Liver (tissue), 9 donors: ENCODE measurements around the gene PDYN. TPM values are rescaled to one million over a fixed set of nuclear protein-coding genes. Genes with fewer than 3 reads are reported as not detected.

Experiments used
- DNase-seq: peaks from one replicate; pipeline ENCODE4 v3.0.0-alpha.2; 2017; ENCODE audit warnings: low spot score
- H3K27ac ChIP-seq, 2 donors: one replicate each; pipeline ENCODE4 v1.7.0; 2013; ENCODE audit warnings: inconsistent platforms in 2 of 2, low read length in 2 of 2, control low read depth in 1 of 2, low read depth in 1 of 2, mild to moderate bottlenecking in 1 of 2
- H3K27me3 ChIP-seq, 4 donors: one replicate each; pipeline versions ENCODE4 v1.6.1 to v1.7.0; 2013; ENCODE audit warnings: low read length in 3 of 4, inconsistent platforms in 1 of 4, mild to moderate bottlenecking in 1 of 4, moderate library complexity in 1 of 4; ENCODE audit not compliant: control insufficient read depth in 4 of 4, insufficient read depth in 4 of 4
- H3K36me3 ChIP-seq, 4 donors: one replicate each; pipeline versions ENCODE4 v1.6.1 to v1.7.0; 2013; ENCODE audit warnings: low read length in 3 of 4, mild to moderate bottlenecking in 3 of 4, low read depth in 1 of 4, moderate library complexity in 1 of 4; ENCODE audit not compliant: control insufficient read depth in 4 of 4, insufficient read depth in 3 of 4
- H3K4me1 ChIP-seq, 4 donors: one replicate each; pipeline versions ENCODE4 v1.6.1 to v1.7.0; 2013; ENCODE audit warnings: low read length in 3 of 4, mild to moderate bottlenecking in 3 of 4, moderate library complexity in 1 of 4; ENCODE audit not compliant: control insufficient read depth in 4 of 4, insufficient read depth in 4 of 4
- H3K4me3 ChIP-seq, 3 donors: one replicate each; pipeline versions ENCODE4 v1.6.1 to v1.7.0; 2013; ENCODE audit warnings: low read length in 3 of 3, control low read depth in 1 of 3, low read depth in 1 of 3, mild to moderate bottlenecking in 1 of 3
- H3K9ac ChIP-seq, 2 donors: one replicate each; pipeline ENCODE4 v1.7.0; 2013; ENCODE audit warnings: low read length in 2 of 2, mild to moderate bottlenecking in 2 of 2, moderate library complexity in 2 of 2, control low read depth in 1 of 2, low read depth in 1 of 2
- H3K9me3 ChIP-seq, 4 donors: one replicate each; pipeline versions ENCODE4 v1.6.1 to v1.7.0; 2013; ENCODE audit warnings: low read length in 3 of 4; ENCODE audit not compliant: control insufficient read depth in 4 of 4
- CTCF ChIP-seq: fragments of 150-350 bp; IDR thresholded peaks from 2 replicates; pipeline ENCODE4 v1.5.1; 2017; ENCODE audit warnings: improper control_type of control experiment, low read depth, low read length; ENCODE audit not compliant: missing input control
- EGR1 ChIP-seq, 2 donors: IDR thresholded peaks; 2 replicates each; pipeline ENCODE4 v1.6.1; 2016 to 2018; ENCODE audit warnings: antibody characterized with exemption in 2 of 2, low read depth in 2 of 2
- FOXA2 ChIP-seq: IDR thresholded peaks from 2 replicates; pipeline ENCODE4 v1.6.1; 2016; ENCODE audit warnings: antibody characterized with exemption
- HNF4G ChIP-seq: IDR thresholded peaks from 2 replicates; pipeline ENCODE4 v1.6.1; 2016; ENCODE audit warnings: antibody characterized with exemption
- MAX ChIP-seq: IDR thresholded peaks from 2 replicates; pipeline ENCODE4 v1.6.1; 2016; ENCODE audit warnings: antibody characterized with exemption
- REST ChIP-seq: IDR thresholded peaks from 2 replicates; pipeline ENCODE4 v1.6.1; 2016; ENCODE audit warnings: antibody characterized with exemption, mild to moderate bottlenecking
- RXRA ChIP-seq, 2 donors: IDR thresholded peaks; 2 replicates each; pipeline ENCODE4 v1.6.1; 2017 to 2018; ENCODE audit warnings: antibody characterized with exemption in 2 of 2, mild to moderate bottlenecking in 1 of 2
- YY1 ChIP-seq: IDR thresholded peaks from 2 replicates; pipeline ENCODE4 v1.6.1; 2016; ENCODE audit warnings: antibody characterized with exemption, mild to moderate bottlenecking
- ZBTB33 ChIP-seq: IDR thresholded peaks from 2 replicates; pipeline ENCODE4 v1.6.1; 2016; ENCODE audit warnings: antibody characterized with exemption
- WGBS: extraction: QIAGEN DNeasy Blood & Tissue Kit; methylation state at CpG from one replicate; pipeline ENCODE4 v1.1.7; 2013; 5-methylcytosine and 5-hydroxymethylcytosine counted together
- polyA plus RNA-seq, 2 donors: library from polyadenylated mRNA; stranded (reverse) in 1 of 2; unstranded in 1 of 2; fragments of 200-250 nt in 1 of 2; fragments of >200 nt in 1 of 2; fragmentation: Nextera tagmentation in 1 of 2; extraction: Ambion mirVana in 1 of 2; gene quantifications; one replicate each; pipeline versions ENCODE4 v1.2.1 to v1.2.3, GENCODE V29; 2013 to 2015
- total RNA-seq, 2 donors: library from RNA; depleted of rRNA; stranded (reverse); fragments of >200 nt; gene quantifications; one replicate each; pipeline ENCODE4 v1.2.3, GENCODE V29; 2014
- donor health status: healthy.
- donor health status: healthy.
- donor health status: healthy.
- donor health status: healthy.
- donor health status: healthy.

PDYN gene
- total and polyA plus RNA-seq, 4 donors, result not detected

GRCh38 chr20:1995531-1996310 is 1.9 kb upstream of the PDYN start:
- no peaks in the 10 kb centered on the region for H3K4me1 ChIP-seq
- H3K27ac ChIP-seq, result no peak overlapping the region
- H3K36me3 ChIP-seq, result no peaks in the 10 kb centered on the region
- no peak for DNase-seq
- H3K9me3 ChIP-seq, result no peaks in the 10 kb centered on the region
- WGBS, result 81% methylated on average over 10 of the region's 10 CpGs
- no peak for TF ChIP-seq CTCF
- no peak for TF ChIP-seq FOXA2
- TF ChIP-seq REST, result no peak
- no peak for TF ChIP-seq RXRA (IDR thresholded peaks at IDR 0.05)
- TF ChIP-seq EGR1 (IDR thresholded peaks at IDR 0.05; ENCODE audit: low read depth in 2 of 2), result no peak
- TF ChIP-seq MAX, result no peak
- no peak for TF ChIP-seq HNF4G
- no peak for TF ChIP-seq YY1
- no peak for TF ChIP-seq ZBTB33
- H3K9ac ChIP-seq, result no peak overlapping the region
- H3K4me3 ChIP-seq, result no peak overlapping the region
- peaks cover 0 to 14% (median 3%) of the 10 kb centered on the region in 4 donors for H3K27me3 ChIP-seq

- DNase-seq, result no peak
- no peaks in the 10 kb centered on the region for H3K36me3 ChIP-seq
- no peak for TF ChIP-seq HNF4G
- TF ChIP-seq YY1, result no peak
- TF ChIP-seq CTCF, result no peak
- H3K4me3 ChIP-seq, result no peak overlapping the region
- no peak overlapping the region for H3K27ac ChIP-seq
- H3K9me3 ChIP-seq, result no peaks in the 10 kb centered on the region
- peaks cover 0 to 19% (median 3%) of the 10 kb centered on the region in 4 donors for H3K27me3 ChIP-seq
- no peaks in the 10 kb centered on the region for H3K4me1 ChIP-seq
- H3K9ac ChIP-seq, result no peak overlapping the region
- WGBS, result 86% methylated on average over 14 of the region's 14 CpGs
Measured at GRCh38 chr20:1994627-1995026, 769 bp upstream of the PDYN start.
